Myometrial cell (primary cell): Measurements from ENCODE around the gene MAN2B2. TPM values are rescaled to one million over a fixed set of nuclear protein-coding genes. Genes with fewer than 3 reads are reported as not detected.

Source experiments
- total RNA-seq: library from RNA; depleted of rRNA; stranded (reverse); fragments of >200 nt; gene quantifications from 2 replicates; pipeline ENCODE4 v1.2.3, GENCODE V29; 2015

Gene MAN2B2
- total RNA-seq = 22.5 and 23.6 TPM in 2 replicates

DNA sequence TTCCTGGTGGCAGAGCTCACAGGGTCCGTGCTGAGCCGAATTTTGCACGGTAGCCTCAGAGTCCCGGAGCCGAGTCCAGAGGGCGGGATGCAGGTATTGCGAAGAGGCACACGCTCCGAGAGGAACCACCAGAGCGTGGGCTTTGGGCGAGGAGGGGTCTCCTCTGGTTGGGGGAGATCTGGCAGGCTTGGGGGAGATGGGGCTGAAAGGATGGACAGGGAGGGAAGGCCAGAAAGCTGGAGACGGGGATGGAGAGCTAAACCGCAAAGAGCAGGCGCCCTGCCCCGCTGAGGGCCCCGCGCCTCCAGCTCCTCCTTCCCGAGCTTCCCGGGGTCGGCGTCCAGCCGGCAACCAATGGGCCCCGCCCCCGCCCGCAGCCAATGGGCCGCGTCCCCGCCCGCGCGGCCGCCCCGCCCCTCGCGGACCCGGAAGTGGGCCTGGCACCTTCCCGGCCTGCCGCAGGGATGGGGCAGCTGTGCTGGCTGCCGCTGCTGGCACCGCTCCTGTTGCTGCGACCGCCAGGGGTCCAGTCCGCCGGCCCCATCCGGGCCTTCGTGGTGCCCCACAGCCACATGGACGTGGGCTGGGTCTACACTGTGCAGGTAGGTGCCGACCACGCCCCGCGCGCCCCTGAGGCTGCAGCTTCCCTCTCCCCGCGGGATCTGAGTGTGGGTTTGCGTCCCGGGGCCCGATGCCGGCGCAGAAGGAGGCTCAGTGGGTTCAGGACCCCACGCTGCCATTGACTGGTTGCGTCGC, at the start of gene MAN2B2:
Gene MAN2B2 (plus strand): TSS at position 443 of the 756 bp plus-strand sequence. CDS start 22 bp downstream, at position 465.

GRCh38 chr4:6640292-6641163, 65.5 kb downstream of the MAN2B2 start, which contains the start of gene MRFAP1:
TSS of gene MRFAP1 (plus strand) at chr4:6640685. CDS start at chr4:6640863, 178 bp downstream.

Other genes starting within 250 kb of the MAN2B2 start
- not detected in 2 replicates for gene PPP2R2C, start 102.6 kb upstream of the MAN2B2 start, total RNA-seq
- 273 and 321 TPM in 2 replicates for gene MRFAP1, start 65.5 kb downstream of the MAN2B2 start, total RNA-seq
- gene S100P, start 118.7 kb downstream of the MAN2B2 start, total RNA-seq = not detected in 2 replicates
- 42.2 and 47.6 TPM in 2 replicates for gene MRFAP1L1, start 134.7 kb downstream of the MAN2B2 start, total RNA-seq
- 24.2 and 25.5 TPM in 2 replicates for gene BLOC1S4, start 141.0 kb downstream of the MAN2B2 start, total RNA-seq
- 5.5 and 10.3 TPM in 2 replicates for gene KIAA0232, start 207.5 kb downstream of the MAN2B2 start, total RNA-seq